GM12874 (cell line): ENCODE measurements around the gene FAM200A.

ENCODE experiments used
- CTCF ChIP-seq: IDR thresholded peaks from 2 replicates; pipeline ENCODE4 v1.5.1; 2011; ENCODE audit warnings: low read depth, mild to moderate bottlenecking, control low read depth, low read length, moderate library complexity; ENCODE audit not compliant: insufficient read depth

The FAM200A gene

GRCh38 chr7:99505324-99505662 lies 46.6 kb downstream of the FAM200A start:
- TF ChIP-seq CTCF, result no peak

GRCh38 chr7:99504603-99505323 lies 47.2 kb downstream of the FAM200A start, which contains the start of gene ZKSCAN5:
TSS of gene ZKSCAN5 (plus strand) at chr7:99504662. CDS start at chr7:99506045, 1,383 bp downstream.
- no peak for TF ChIP-seq CTCF

- TF ChIP-seq CTCF, result no peak
These were observed 47.7 kb downstream of the FAM200A start for GRCh38 chr7:99504281-99504602.

GRCh38 chr7:99500637-99501009 lies 51.3 kb downstream of the FAM200A start:
- no peak for TF ChIP-seq CTCF

- TF ChIP-seq CTCF, result no peak
These were observed 51.9 kb downstream of the FAM200A start, which contains the start of gene ZNF394 for GRCh38 chr7:99499721-99500636. TSS of gene ZNF394 (minus strand) at chr7:99500281. CDS start at chr7:99500093, 188 bp downstream.

- no peak for TF ChIP-seq CTCF
These were observed 52.6 kb downstream of the FAM200A start for GRCh38 chr7:99499371-99499720.

GRCh38 chr7:99498546-99498944 lies 53.4 kb downstream of the FAM200A start:
- TF ChIP-seq CTCF, result no peak
